Neural progenitor cell (in vitro differentiated cells): ENCODE data around the gene CCDC73.

Source experiments
- EZH2 ChIP-seq: fragments of 200-600 bp; sonication (generic); IDR thresholded peaks from 2 replicates; pipeline ENCODE4 v1.6.1; 2017; ENCODE audit warnings: antibody characterized with exemption, mild to moderate bottlenecking, moderate library complexity
- EZH2phosphoT487 ChIP-seq: fragments of 200-600 bp; sonication (generic); IDR thresholded peaks from 2 replicates; pipeline ENCODE4 v1.6.1; 2017; ENCODE audit warnings: antibody characterized with exemption
- TF ChIP-seq, protein P1 (sequence below): fragments of 200-600 bp; sonication (generic); IDR thresholded peaks from 2 replicates; pipeline ENCODE4 v1.5.1; 2017; ENCODE audit warnings: antibody characterized with exemption, mild to moderate bottlenecking

DNA sequence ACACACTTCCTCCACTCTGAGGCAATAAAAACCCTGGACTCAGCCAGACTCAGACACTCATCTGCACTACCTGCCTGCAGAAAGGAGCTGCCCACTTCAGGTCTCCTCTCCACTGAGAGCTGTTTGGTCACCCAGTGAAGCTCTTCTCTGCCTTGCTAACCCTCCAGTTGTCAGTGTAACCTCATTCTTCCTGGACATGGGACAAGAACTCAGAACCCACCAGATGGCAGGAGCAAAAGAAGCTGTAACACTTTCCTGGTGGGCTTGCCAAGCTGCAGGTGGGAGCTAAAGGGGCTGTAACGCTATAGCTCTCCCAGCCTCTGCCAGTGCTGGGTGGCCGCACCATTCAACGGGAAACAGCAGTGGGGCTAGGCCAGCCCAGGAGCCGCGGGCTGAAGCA lies 89.7 kb downstream of the CCDC73 start:
- TF ChIP-seq, protein P1, sequence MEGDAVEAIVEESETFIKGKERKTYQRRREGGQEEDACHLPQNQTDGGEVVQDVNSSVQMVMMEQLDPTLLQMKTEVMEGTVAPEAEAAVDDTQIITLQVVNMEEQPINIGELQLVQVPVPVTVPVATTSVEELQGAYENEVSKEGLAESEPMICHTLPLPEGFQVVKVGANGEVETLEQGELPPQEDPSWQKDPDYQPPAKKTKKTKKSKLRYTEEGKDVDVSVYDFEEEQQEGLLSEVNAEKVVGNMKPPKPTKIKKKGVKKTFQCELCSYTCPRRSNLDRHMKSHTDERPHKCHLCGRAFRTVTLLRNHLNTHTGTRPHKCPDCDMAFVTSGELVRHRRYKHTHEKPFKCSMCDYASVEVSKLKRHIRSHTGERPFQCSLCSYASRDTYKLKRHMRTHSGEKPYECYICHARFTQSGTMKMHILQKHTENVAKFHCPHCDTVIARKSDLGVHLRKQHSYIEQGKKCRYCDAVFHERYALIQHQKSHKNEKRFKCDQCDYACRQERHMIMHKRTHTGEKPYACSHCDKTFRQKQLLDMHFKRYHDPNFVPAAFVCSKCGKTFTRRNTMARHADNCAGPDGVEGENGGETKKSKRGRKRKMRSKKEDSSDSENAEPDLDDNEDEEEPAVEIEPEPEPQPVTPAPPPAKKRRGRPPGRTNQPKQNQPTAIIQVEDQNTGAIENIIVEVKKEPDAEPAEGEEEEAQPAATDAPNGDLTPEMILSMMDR: no peak
- TF ChIP-seq EZH2 (no peak), EZH2phosphoT487 (no peak)
